ENCODE measurements around the gene DBH.

Gene DBH

GRCh38 chr9:133694686-133695085, 58.5 kb downstream of the DBH start:
- TF ChIP-seq RAD21 (IDR thresholded peaks at IDR 0.05; ENCODE audit: low read depth): no peak
- TF ChIP-seq EP300 (IDR thresholded peaks at IDR 0.05; ENCODE audit: borderline replicate concordance): no peak
- no peak for TF ChIP-seq FOXM1 (IDR thresholded peaks at IDR 0.05; ENCODE audit: borderline replicate concordance, low read depth)
- TF ChIP-seq REST (IDR thresholded peaks at IDR 0.05; ENCODE audit: low read depth): no peak
- no peak for TF ChIP-seq CEBPB (IDR thresholded peaks at IDR 0.05)
- TF ChIP-seq TCF12 (IDR thresholded peaks at IDR 0.05; ENCODE audit: low read depth): no peak
- no peak for TF ChIP-seq CREB1 (IDR thresholded peaks at IDR 0.05; ENCODE audit: low read depth)
- TF ChIP-seq EGR1 (IDR thresholded peaks at IDR 0.05): no peak
- TF ChIP-seq USF1 (IDR thresholded peaks at IDR 0.05): no peak
- TF ChIP-seq NFIC (IDR thresholded peaks at IDR 0.05): no peak

- TF ChIP-seq TAF1 (IDR thresholded peaks at IDR 0.05; ENCODE audit: low read depth) (no peak), USF1 (IDR thresholded peaks at IDR 0.05) (no peak), FOXM1 (IDR thresholded peaks at IDR 0.05; ENCODE audit: borderline replicate concordance, low read depth) (no peak), NFIC (IDR thresholded peaks at IDR 0.05) (no peak), RAD21 (IDR thresholded peaks at IDR 0.05; ENCODE audit: low read depth) (no peak), REST (IDR thresholded peaks at IDR 0.05; ENCODE audit: low read depth) (no peak), TCF12 (IDR thresholded peaks at IDR 0.05; ENCODE audit: low read depth) (no peak), CREB1 (IDR thresholded peaks at IDR 0.05; ENCODE audit: low read depth) (no peak), EGR1 (IDR thresholded peaks at IDR 0.05) (no peak), TEAD4 (IDR thresholded peaks at IDR 0.05) (no peak), MAX (IDR thresholded peaks at IDR 0.05) (no peak), ZBTB7A (IDR thresholded peaks at IDR 0.05; ENCODE audit: low read depth) (no peak), EP300 (IDR thresholded peaks at IDR 0.05; ENCODE audit: borderline replicate concordance) (no peak), CEBPB (IDR thresholded peaks at IDR 0.05) (no peak), YY1 (IDR thresholded peaks at IDR 0.05; ENCODE audit: low read depth) (no peak)
Measured at GRCh38 chr9:133696071-133696472, 59.9 kb downstream of the DBH start.

GRCh38 chr9:133699546-133699945, 63.4 kb downstream of the DBH start:
- TF ChIP-seq MAX (IDR thresholded peaks at IDR 0.05) (no peak), EP300 (IDR thresholded peaks at IDR 0.05; ENCODE audit: borderline replicate concordance) (no peak), TCF12 (IDR thresholded peaks at IDR 0.05; ENCODE audit: low read depth) (no peak), USF1 (IDR thresholded peaks at IDR 0.05) (no peak)

GRCh38 chr9:133700819-133701320, 64.7 kb downstream of the DBH start:
- TF ChIP-seq CEBPB (IDR thresholded peaks at IDR 0.05) (no peak), REST (IDR thresholded peaks at IDR 0.05; ENCODE audit: low read depth) (no peak), FOXM1 (IDR thresholded peaks at IDR 0.05; ENCODE audit: borderline replicate concordance, low read depth) (no peak)

Data from Ishikawa (cell line).